K562 (cell line): ENCODE measurements around the gene PLEKHA7. TPM values are rescaled to one million over a fixed set of nuclear protein-coding genes. Genes with fewer than 3 reads are reported as not detected.

Source experiments
- ATAC-seq: fragments of 200-7000 bp; cut with Tn5 transposase; 3 replicates; pipeline ENCODE4 v1.9.1; 2020; ENCODE audit warnings: moderate library complexity
- BruUV-seq: library from RNA; stranded (reverse); fragments of 400-500 nt; replicated peaks from 2 replicates; lab custom pipeline; 2021; lab: Mats Ljungman, UMichigan
- CTCF ChIA-PET: fragments of 300-600 bp; formaldehyde crosslinking; extraction: SDS; loops from one replicate; lab custom pipeline; 2021; ENCODE audit warnings: low intra/inter-chr PET ratio; lab: Yijun Ruan, JAX
- POLR2A ChIA-PET: fragments of 300-600, 350-650 bp; sonication (Branson Sonifier 250); formaldehyde crosslinking; extraction: SDS; loops from one replicate; lab custom pipeline; 2021; ENCODE audit warnings: antibody characterized with exemption, inconsistent platforms; lab: Yijun Ruan, JAX
- DNase-seq, 4 experiments: peaks; one replicate each; pipeline versions ENCODE4 v3.0.0 to v3.0.0-alpha.2; 2011 to 2018; ENCODE audit warnings: low spot score in 3 of 4, mixed read lengths in 3 of 4; ENCODE audit errors: extremely low read depth in 1 of 4
- FAIRE-seq: peaks from 2 replicates; lab custom pipeline; 2011; peaks lifted over from hg19 to GRCh38; lab: Jason Lieb, UNC
- H2AFZ ChIP-seq: 2 replicates; pipeline ENCODE4 v1.6.0; 2011; ENCODE audit warnings: low read depth, low read length, control low read depth, inconsistent platforms
- H3K27ac ChIP-seq: fragments of 200-600 bp; 3 replicates; pipeline ENCODE4 v1.8.0; 2011; ENCODE audit warnings: low read depth, mild to moderate bottlenecking, control low read depth, inconsistent platforms, low read length, moderate library complexity, mixed read lengths; ENCODE audit errors: extremely low read depth
- H3K27me3 ChIP-seq, 2 experiments: fragments of 300-600 bp in 1 of 2; 2 replicates in 1 of 2; 3 replicates in 1 of 2; pipeline versions ENCODE4 v1.6.0 to v1.8.0; 2011; ENCODE audit warnings: inconsistent platforms in 2 of 2, low read length in 2 of 2, mild to moderate bottlenecking in 1 of 2, mixed read lengths in 1 of 2, moderate library complexity in 1 of 2; ENCODE audit not compliant: control insufficient read depth in 2 of 2, insufficient read depth in 2 of 2
- H3K36me3 ChIP-seq: fragments of 300-600 bp; 3 replicates; pipeline ENCODE4 v1.8.0; 2011; ENCODE audit warnings: mild to moderate bottlenecking, low read length, inconsistent platforms; ENCODE audit not compliant: control insufficient read depth, insufficient read depth
- H3K4me1 ChIP-seq, 2 experiments: fragments of 200-600 bp in 1 of 2; replicated peaks in 1 of 2; 2 replicates in 1 of 2; 3 replicates in 1 of 2; pipeline versions ENCODE4 v1.5.1 to v1.8.0; 2011; ENCODE audit warnings: inconsistent platforms in 2 of 2, low read length in 2 of 2, mild to moderate bottlenecking in 1 of 2, mixed read lengths in 1 of 2, moderate library complexity in 1 of 2; ENCODE audit not compliant: control insufficient read depth in 2 of 2, insufficient read depth in 2 of 2
- H3K4me2 ChIP-seq: 2 replicates; pipeline ENCODE4 v1.6.1; 2011; ENCODE audit warnings: low read length, control low read depth, inconsistent platforms, mixed read lengths; ENCODE audit not compliant: insufficient read depth
- H3K4me3 ChIP-seq: fragments of 200-600 bp; sonication (generic), shearing (Covaris generic); 2 replicates; pipeline ENCODE4 v1.5.1; 2016; ENCODE audit warnings: control low read depth, inconsistent platforms
- H3K79me2 ChIP-seq: fragments of 200-600 bp; 3 replicates; pipeline ENCODE4 v1.8.0; 2011; ENCODE audit warnings: low read length, inconsistent platforms; ENCODE audit not compliant: control insufficient read depth, insufficient read depth
- H3K9ac ChIP-seq, 2 experiments: 2 replicates each; pipeline versions ENCODE4 v1.6.0 to v1.6.1; 2011; ENCODE audit warnings: low read depth in 2 of 2, low read length in 2 of 2, control low read depth in 1 of 2, inconsistent platforms in 1 of 2, mild to moderate bottlenecking in 1 of 2, mixed read lengths in 1 of 2; ENCODE audit not compliant: insufficient read depth in 1 of 2
- H3K9me1 ChIP-seq: one replicate; pipeline ENCODE4 v1.6.0; 2011; ENCODE audit warnings: inconsistent platforms, mild to moderate bottlenecking, low read length, moderate library complexity; ENCODE audit not compliant: control insufficient read depth, insufficient read depth
- H3K9me3 ChIP-seq: replicated peaks from 2 replicates; pipeline ENCODE4 v1.5.1; 2011; ENCODE audit warnings: low read depth, low read length, inconsistent platforms; ENCODE audit not compliant: control insufficient read depth, insufficient read depth
- H4K20me1 ChIP-seq: replicated peaks from 2 replicates; pipeline ENCODE4 v1.6.1; 2011; ENCODE audit warnings: low read length, inconsistent platforms, mixed read lengths; ENCODE audit not compliant: control insufficient read depth, insufficient read depth
- ARHGAP35 ChIP-seq: fragments of 450-650 bp; IDR thresholded peaks from 2 replicates; pipeline ENCODE4 v1.6.1; 2018; ENCODE audit not compliant: partially characterized antibody
- BDP1 ChIP-seq: IDR thresholded peaks from 3 replicates; pipeline ENCODE4 v1.6.1; 2011; ENCODE audit not compliant: insufficient read length, insufficient read depth
- BRD4 ChIP-seq: fragments of 200-600 bp; sonication (generic); IDR thresholded peaks from 2 replicates; pipeline ENCODE4 v1.6.1; 2017; ENCODE audit warnings: inconsistent platforms
- C11orf30 ChIP-seq: fragments of 450-650 bp; IDR thresholded peaks from 2 replicates; pipeline ENCODE4 v1.6.1; 2016; ENCODE audit warnings: low read depth, mild to moderate bottlenecking
- CCNT2 ChIP-seq: IDR thresholded peaks from 2 replicates; pipeline ENCODE4 v1.6.1; 2011; ENCODE audit warnings: borderline replicate concordance, low read depth, mild to moderate bottlenecking, moderate library complexity, mixed read lengths, low read length; ENCODE audit not compliant: insufficient read length; ENCODE audit errors: extremely low read depth
- ERF ChIP-seq: fragments of 450-650 bp; formaldehyde crosslinking; IDR thresholded peaks from 2 replicates; pipeline ENCODE4 v1.4.0; 2020; ENCODE audit warnings: mild to moderate bottlenecking, mixed read lengths
- GATA2 ChIP-seq: sonication (generic); formaldehyde crosslinking; IDR thresholded peaks from 2 replicates; pipeline ENCODE4 v1.4.0; 2020; ENCODE audit warnings: mild to moderate bottlenecking, missing genetic modification reagents
- MTA1 ChIP-seq: fragments of 450-650 bp; IDR thresholded peaks from 2 replicates; pipeline ENCODE4 v1.6.1; 2017; ENCODE audit warnings: borderline replicate concordance
- NFIC ChIP-seq: fragments of 450-650 bp; IDR thresholded peaks from 2 replicates; pipeline ENCODE4 v1.6.1; 2017; ENCODE audit warnings: mild to moderate bottlenecking, inconsistent platforms
- NFIX ChIP-seq: fragments of 250-450 bp; sonication (Bioruptor Pico); IDR thresholded peaks from 2 replicates; pipeline ENCODE4 v1.4.0; 2020; ENCODE audit warnings: low read depth, mild to moderate bottlenecking, moderate library complexity
- PYGO2 ChIP-seq: fragments of 450-650 bp; IDR thresholded peaks from 2 replicates; pipeline ENCODE4 v1.6.1; 2016; ENCODE audit warnings: mild to moderate bottlenecking, missing genetic modification characterization, moderate library complexity, missing compliant biosample characterization
- SRF ChIP-seq, 2 experiments: fragments of 250-450, 450-650 bp in 1 of 2; sonication (Bioruptor Pico) in 1 of 2; sonication (generic) in 1 of 2; formaldehyde crosslinking; IDR thresholded peaks; 2 replicates each; pipeline versions ENCODE4 v1.5.0 to v1.5.1; 2020 to 2022; ENCODE audit warnings: mild to moderate bottlenecking in 1 of 2, missing genetic modification reagents in 1 of 2
- TCF7L2 ChIP-seq: fragments of 150-350 bp; IDR thresholded peaks from 2 replicates; pipeline ENCODE4 v1.6.1; 2016; ENCODE audit warnings: low read depth, mild to moderate bottlenecking, low read length, moderate library complexity
- ZNF280A ChIP-seq: fragments of 450-650 bp; IDR thresholded peaks from 2 replicates; pipeline ENCODE4 v1.6.1; 2018; ENCODE audit warnings: mild to moderate bottlenecking, low read depth; ENCODE audit not compliant: partially characterized antibody
- ZNF57 ChIP-seq: fragments of 450-650 bp; formaldehyde crosslinking; IDR thresholded peaks from 2 replicates; pipeline ENCODE4 v1.4.0; 2020; ENCODE audit warnings: mild to moderate bottlenecking, moderate library complexity
- WGBS: fragments of 100-300 bp; shearing (Covaris generic); methylation state at CpG from one replicate; pipeline ENCODE4 v1.1.6; 2016; ENCODE audit warnings: low coverage, mixed read lengths; ENCODE audit not compliant: insufficient coverage; ENCODE audit errors: missing lambda C conversion rate; 5-methylcytosine and 5-hydroxymethylcytosine counted together
- in situ Hi-C: fragments of 300-500 bp; cut with MboI; formaldehyde crosslinking; loops from 4 replicates; pipeline ENCODE4 v1.15.0; 2018; ENCODE audit warnings: inconsistent platforms, mixed read lengths
- intact Hi-C: fragments of 100-400 bp; cut with micrococcal nuclease; formaldehyde crosslinking; loops from 2 replicates; pipeline ENCODE4 v1.14.2; 2022
- polyA plus RNA-seq, 8 experiments: library from polyadenylated mRNA; depleted of rRNA in 4 of 8; stranded (reverse) in 5 of 8; unstranded in 3 of 8; fragments of >200 nt; fragmentation: Nextera tagmentation in 2 of 8; fragmentation: Illumina TruSeq in 1 of 8; extraction: Ambion mirVana in 2 of 8; extraction: Trizol in 1 of 8; gene quantifications; 2 replicates each; pipeline versions ENCODE4 v1.2.1 to v1.2.3, GENCODE V29; 2011 to 2014; ENCODE audit warnings: inconsistent platforms in 1 of 8, missing spikeins in 1 of 8
- total RNA-seq, 7 experiments: library from RNA; depleted of rRNA in 6 of 7; stranded (reverse); fragments of >200 nt in 6 of 7; fragmentation: Illumina TruSeq in 2 of 7; extraction: Trizol in 2 of 7; gene quantifications; 2 replicates each; pipeline versions ENCODE4 v1.2.1 to v1.2.3, GENCODE V29; 2011 to 2021; ENCODE audit warnings: low replicate concordance in 1 of 7
- TF ChIP-seq, protein P1 (sequence below): IDR thresholded peaks from 2 replicates; pipeline ENCODE4 v1.6.1; 2016; ENCODE audit warnings: missing genetic modification characterization, missing compliant biosample characterization
- TF ChIP-seq, protein P2 (sequence below): fragments of 250-450 bp; sonication (Bioruptor Pico); IDR thresholded peaks from 2 replicates; pipeline ENCODE4 v1.5.0; 2020; ENCODE audit warnings: mild to moderate bottlenecking, borderline replicate concordance

The PLEKHA7 gene
- total and polyA plus RNA-seq, 9 of the 15 experiments (the other 6 are each of a cell fraction or from before 2014, with no cell fraction given) = 0.06 to 0.77 (median 0.20) TPM; not detected in 1

GRCh38 chr11:17002543-17002942, 11.7 kb downstream of the PLEKHA7 start (continued):
- no peak for TF ChIP-seq NFIX (CRISPR knock-in tag)
- 0 out of 2 replicates have a peak, but pooled peaks have one; percentile 23 for TF ChIP-seq GATA2 (CRISPR knock-in tag)
- TF ChIP-seq PYGO2 (tag) = no peak
- TF ChIP-seq, protein P1, sequence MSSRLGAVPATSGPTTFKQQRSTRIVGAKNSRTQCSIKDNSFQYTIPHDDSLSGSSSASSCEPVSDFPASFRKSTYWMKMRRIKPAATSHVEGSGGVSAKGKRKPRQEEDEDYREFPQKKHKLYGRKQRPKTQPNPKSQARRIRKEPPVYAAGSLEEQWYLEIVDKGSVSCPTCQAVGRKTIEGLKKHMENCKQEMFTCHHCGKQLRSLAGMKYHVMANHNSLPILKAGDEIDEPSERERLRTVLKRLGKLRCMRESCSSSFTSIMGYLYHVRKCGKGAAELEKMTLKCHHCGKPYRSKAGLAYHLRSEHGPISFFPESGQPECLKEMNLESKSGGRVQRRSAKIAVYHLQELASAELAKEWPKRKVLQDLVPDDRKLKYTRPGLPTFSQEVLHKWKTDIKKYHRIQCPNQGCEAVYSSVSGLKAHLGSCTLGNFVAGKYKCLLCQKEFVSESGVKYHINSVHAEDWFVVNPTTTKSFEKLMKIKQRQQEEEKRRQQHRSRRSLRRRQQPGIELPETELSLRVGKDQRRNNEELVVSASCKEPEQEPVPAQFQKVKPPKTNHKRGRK (tag) = no peak
- TF ChIP-seq, all 486 proteins: peak for 20

DNA sequence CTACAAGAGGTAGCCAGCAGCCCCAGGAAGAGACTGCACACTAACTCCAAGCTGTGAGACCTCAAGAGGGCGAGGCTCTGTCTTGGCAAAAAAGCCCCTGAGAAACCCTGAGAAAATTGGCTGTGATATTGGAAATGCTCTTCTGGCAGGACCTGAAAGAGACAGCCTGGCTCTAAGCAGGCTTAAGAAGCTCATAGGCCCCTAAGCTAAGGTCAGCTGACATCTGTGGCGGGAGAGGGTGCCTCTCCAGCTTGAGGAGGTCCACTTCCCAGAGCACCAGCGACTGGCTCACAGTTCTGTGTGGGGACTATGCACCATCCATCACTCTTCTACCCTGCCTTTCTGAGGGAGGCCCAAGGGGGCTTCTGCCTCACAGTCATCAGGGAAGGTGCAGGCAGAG, 12.4 kb downstream of the PLEKHA7 start:
- Histone ChIP-seq H3K9ac (no peak overlapping the region), H3K9me3 (no peaks in the 10 kb centered on the region), H3K4me1 (peaks cover 0 to 5% of the 10 kb centered on the region in 2 experiments; a peak in 1 of 5 replicates), H3K9me1 (no peaks in the 10 kb centered on the region), H3K36me3 (no peaks in the 10 kb centered on the region), H3K27me3 (peaks cover 10 to 42% of the 10 kb centered on the region in 2 experiments), H3K79me2 (no peaks in the 10 kb centered on the region), H3K4me2 (no peak overlapping the region), H4K20me1 (no peaks in the 10 kb centered on the region), H3K4me3 (no peak overlapping the region), H2AFZ (no peak overlapping the region), H3K27ac (no peak overlapping the region)
- ATAC-seq = no peak
- WGBS = 3% methylated on average over 3 of the region's 3 CpGs
- BruUV-seq = no TSS peak
- in situ Hi-C loops = no loop called here
- ChIA-PET POLR2A (interaction anchor here (1.1 kb wide), 1 partner anchor 17 kb away, joined by 4 read pairs; no protein-coding TSS in a partner anchor), CTCF (no interaction called here)
- no peak for FAIRE-seq
- intact Hi-C loops = no loop called here
- no peak for DNase-seq
- TF ChIP-seq ARHGAP35 (no peak), MTA1 (no peak), BDP1 (no peak), SRF (CRISPR knock-in tag; IDR thresholded peaks at IDR 0.05) (no peak), TCF7L2 (no peak), ZNF57 (no peak), BRD4 (no peak), ERF (CRISPR knock-in tag) (no peak), ZNF280A (no peak), C11orf30 (no peak), CCNT2 (no peak), NFIC (no peak)
- TF ChIP-seq, protein P2, sequence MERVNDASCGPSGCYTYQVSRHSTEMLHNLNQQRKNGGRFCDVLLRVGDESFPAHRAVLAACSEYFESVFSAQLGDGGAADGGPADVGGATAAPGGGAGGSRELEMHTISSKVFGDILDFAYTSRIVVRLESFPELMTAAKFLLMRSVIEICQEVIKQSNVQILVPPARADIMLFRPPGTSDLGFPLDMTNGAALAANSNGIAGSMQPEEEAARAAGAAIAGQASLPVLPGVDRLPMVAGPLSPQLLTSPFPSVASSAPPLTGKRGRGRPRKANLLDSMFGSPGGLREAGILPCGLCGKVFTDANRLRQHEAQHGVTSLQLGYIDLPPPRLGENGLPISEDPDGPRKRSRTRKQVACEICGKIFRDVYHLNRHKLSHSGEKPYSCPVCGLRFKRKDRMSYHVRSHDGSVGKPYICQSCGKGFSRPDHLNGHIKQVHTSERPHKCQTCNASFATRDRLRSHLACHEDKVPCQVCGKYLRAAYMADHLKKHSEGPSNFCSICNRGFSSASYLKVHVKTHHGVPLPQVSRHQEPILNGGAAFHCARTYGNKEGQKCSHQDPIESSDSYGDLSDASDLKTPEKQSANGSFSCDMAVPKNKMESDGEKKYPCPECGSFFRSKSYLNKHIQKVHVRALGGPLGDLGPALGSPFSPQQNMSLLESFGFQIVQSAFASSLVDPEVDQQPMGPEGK (CRISPR knock-in tag) = no peak
